ENCODE data around the gene FBP2.

Gene FBP2

GRCh38 chr9:94526951-94527350 lies 66.7 kb downstream of the FBP2 start:
- Mint-ChIP-seq H3K4me3 (no peak overlapping the region), H3K9me3 (no peaks in the 10 kb centered on the region), H3K36me3 (no peaks in the 10 kb centered on the region), H3K27ac (no peak overlapping the region), H3K27me3 (peaks cover 2% of the 10 kb centered on the region), H3K4me1 (no peaks in the 10 kb centered on the region)
- ATAC-seq (ENCODE audit: low read depth) = no peak
- no peak for DNase-seq (ENCODE audit: low spot score in 2 of 2)

GRCh38 chr9:94526271-94526670 lies 67.4 kb downstream of the FBP2 start:
- H3K4me1 Mint-ChIP-seq = no peaks in the 10 kb centered on the region
- H3K4me3 Mint-ChIP-seq = no peak overlapping the region
- no peak overlapping the region for H3K27ac Mint-ChIP-seq
- H3K27me3 Mint-ChIP-seq = peaks cover 2% of the 10 kb centered on the region
- no peaks in the 10 kb centered on the region for H3K36me3 Mint-ChIP-seq
- no peaks in the 10 kb centered on the region for H3K9me3 Mint-ChIP-seq
- DNase-seq (ENCODE audit: low spot score in 2 of 2) (no peak), ATAC-seq (ENCODE audit: low read depth) (no peak)

- H3K9me3 Mint-ChIP-seq = no peaks in the 10 kb centered on the region
- no peaks in the 10 kb centered on the region for H3K27me3 Mint-ChIP-seq
- H3K4me1 Mint-ChIP-seq = no peaks in the 10 kb centered on the region
- no peaks in the 10 kb centered on the region for H3K36me3 Mint-ChIP-seq
- H3K27ac Mint-ChIP-seq = no peak overlapping the region
- H3K4me3 Mint-ChIP-seq = no peak overlapping the region
- ATAC-seq (ENCODE audit: low read depth) (no peak), DNase-seq (ENCODE audit: low spot score in 2 of 2) (no peak)
Measured at GRCh38 chr9:94525396-94526035, 68.1 kb downstream of the FBP2 start.

DNA sequence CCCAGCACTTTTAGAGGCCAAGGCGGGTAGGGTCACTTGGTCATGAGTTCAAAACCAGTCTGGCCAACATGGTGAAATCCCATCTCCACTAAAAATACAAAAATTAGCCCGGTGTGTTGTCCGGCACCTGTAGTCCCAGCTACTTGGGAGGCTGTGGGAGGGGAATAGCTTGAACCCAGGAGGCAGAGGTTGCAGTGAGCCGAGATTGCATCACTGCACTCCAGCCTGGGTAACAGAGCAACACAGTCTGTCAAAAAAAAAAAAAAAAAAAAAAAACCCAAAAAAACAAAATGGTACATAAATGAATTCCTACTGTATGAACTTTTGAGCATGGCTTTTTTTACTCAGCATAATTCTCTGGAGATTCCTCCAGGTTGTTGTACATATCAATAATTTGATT lies 76.4 kb downstream of the FBP2 start:
- no peaks in the 10 kb centered on the region for H3K9me3 Mint-ChIP-seq
- no peak overlapping the region for H3K27ac Mint-ChIP-seq
- H3K27me3 Mint-ChIP-seq = no peaks in the 10 kb centered on the region
- DNase-seq (ENCODE audit: low spot score in 2 of 2) = no peak
- no peaks in the 10 kb centered on the region for H3K36me3 Mint-ChIP-seq
- H3K4me3 Mint-ChIP-seq = no peak overlapping the region
- ATAC-seq (ENCODE audit: low read depth) = no peak
- no peaks in the 10 kb centered on the region for H3K4me1 Mint-ChIP-seq

GRCh38 chr9:94514722-94515121 lies 78.9 kb downstream of the FBP2 start:
- Mint-ChIP-seq H3K4me1 (no peaks in the 10 kb centered on the region), H3K36me3 (no peaks in the 10 kb centered on the region), H3K27me3 (no peaks in the 10 kb centered on the region), H3K27ac (no peak overlapping the region), H3K9me3 (no peaks in the 10 kb centered on the region), H3K4me3 (no peak overlapping the region)
- DNase-seq (ENCODE audit: low spot score in 2 of 2) (no peak), ATAC-seq (ENCODE audit: low read depth) (no peak)

DNA sequence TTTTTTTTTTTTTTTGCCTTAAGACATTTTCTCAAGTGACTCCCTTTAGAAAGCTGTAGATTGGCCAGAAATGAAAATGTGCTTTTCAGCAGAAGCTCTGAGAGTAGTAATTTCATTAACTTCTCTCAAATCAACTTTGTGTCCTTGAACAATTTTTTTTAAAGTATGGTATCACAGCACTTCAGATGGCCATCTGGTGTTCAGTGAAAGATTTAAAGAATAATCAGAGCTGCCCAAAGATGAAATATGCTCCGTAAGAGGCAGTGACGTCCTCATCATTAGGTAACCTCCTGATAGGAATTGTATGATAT lies 81.7 kb downstream of the FBP2 start:
- H3K4me1 Mint-ChIP-seq = no peaks in the 10 kb centered on the region
- no peak overlapping the region for H3K4me3 Mint-ChIP-seq
- DNase-seq (ENCODE audit: low spot score in 2 of 2) (no peak), ATAC-seq (ENCODE audit: low read depth) (no peak)
- H3K27ac Mint-ChIP-seq = no peak overlapping the region
- H3K27me3 Mint-ChIP-seq = peaks cover 2% of the 10 kb centered on the region
- H3K9me3 Mint-ChIP-seq = no peaks in the 10 kb centered on the region
- no peaks in the 10 kb centered on the region for H3K36me3 Mint-ChIP-seq

DNA sequence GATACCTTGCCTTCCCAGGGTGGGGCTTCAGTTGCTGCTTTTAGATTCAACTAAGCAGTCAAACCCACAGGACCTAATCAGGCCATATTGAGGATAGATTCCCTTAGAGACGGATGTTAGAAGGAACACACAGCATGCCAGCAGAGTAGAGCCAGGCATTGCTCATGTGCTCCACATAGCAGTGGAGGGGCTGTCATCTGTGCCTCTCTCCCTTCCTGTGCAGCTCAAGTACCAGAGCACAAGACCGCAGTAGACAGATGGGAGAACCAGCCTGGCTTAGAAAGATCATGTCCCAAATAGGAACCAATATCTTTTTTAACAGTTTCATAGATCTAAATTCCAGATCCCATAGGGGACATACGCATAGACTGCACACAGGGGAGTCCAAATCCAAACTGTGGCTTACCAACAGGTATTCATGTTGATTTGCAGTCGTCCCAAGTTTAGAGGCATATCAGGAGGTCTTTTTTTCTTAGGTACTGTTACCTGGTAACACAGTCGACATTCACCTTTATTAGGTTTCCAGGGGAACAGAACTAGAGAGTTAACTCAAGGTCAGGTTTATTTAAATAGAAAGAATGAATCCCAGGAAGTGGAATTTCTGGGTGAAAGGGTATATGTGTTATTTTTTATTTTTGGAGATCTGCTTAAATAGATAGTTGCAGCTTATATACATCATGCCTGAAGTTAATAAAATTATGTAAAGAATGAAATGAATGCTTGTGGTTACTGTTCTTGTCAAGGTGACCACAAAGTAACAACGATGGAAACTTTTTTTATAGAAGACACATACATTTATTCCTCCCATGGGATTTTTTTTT lies 82.3 kb downstream of the FBP2 start:
- H3K9me3 Mint-ChIP-seq = no peaks in the 10 kb centered on the region
- H3K36me3 Mint-ChIP-seq = no peaks in the 10 kb centered on the region
- DNase-seq (ENCODE audit: low spot score in 2 of 2) (no peak), ATAC-seq (ENCODE audit: low read depth) (no peak)
- no peak overlapping the region for H3K4me3 Mint-ChIP-seq
- no peak overlapping the region for H3K27ac Mint-ChIP-seq
- peaks cover 2% of the 10 kb centered on the region for H3K27me3 Mint-ChIP-seq
- H3K4me1 Mint-ChIP-seq = no peaks in the 10 kb centered on the region

Measured in memory B cell (primary cell).